DMS114 treated with DMSO at 0.1 percent for 48 hours (cell line): ENCODE results near the gene ZNF175.

Experiments
- DNase-seq: peaks from one replicate; lab custom pipeline; 2025; ENCODE audit not compliant: unreplicated experiment; lab: John Stamatoyannopoulos, UW

The ZNF175 gene

DNA sequence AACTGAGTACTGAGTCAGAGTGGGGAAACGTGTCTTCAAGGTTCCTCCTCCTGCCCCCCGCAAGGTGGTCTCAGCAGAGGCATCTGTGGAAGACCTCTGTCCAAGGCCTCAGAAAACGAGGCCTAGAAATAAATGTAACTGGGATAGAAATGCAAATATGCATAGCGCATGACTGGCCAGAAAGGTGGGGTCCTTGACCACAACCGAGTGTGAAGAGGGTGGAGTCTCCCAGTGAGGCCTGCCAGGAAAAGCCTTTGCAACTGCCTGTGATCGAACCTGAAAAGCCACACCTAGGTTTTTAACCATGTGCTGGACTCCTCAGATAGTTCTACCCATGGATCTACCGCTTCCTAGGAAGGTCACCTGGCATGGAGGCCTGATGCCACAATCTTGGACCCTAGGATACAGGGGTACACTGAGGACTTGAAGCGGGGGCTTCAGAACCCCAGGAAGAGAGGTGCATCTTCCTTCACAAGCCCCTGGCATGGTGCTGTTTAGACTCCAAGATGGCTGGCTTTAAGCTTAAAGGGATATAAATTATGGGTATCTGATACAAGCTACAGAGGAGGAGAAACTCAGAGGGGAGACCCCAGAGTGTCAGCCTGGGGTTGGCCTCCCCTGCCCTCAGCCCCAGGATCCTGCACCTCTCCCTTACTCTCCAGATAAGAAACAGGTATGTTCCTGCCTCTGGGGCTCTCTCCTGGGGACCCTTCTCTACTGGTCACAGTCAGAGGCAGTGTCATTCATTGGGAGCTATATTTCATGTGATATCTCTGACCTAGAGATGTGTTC lies 21.4 kb upstream of the ZNF175 start:
- DNase-seq, result no peak

DNA sequence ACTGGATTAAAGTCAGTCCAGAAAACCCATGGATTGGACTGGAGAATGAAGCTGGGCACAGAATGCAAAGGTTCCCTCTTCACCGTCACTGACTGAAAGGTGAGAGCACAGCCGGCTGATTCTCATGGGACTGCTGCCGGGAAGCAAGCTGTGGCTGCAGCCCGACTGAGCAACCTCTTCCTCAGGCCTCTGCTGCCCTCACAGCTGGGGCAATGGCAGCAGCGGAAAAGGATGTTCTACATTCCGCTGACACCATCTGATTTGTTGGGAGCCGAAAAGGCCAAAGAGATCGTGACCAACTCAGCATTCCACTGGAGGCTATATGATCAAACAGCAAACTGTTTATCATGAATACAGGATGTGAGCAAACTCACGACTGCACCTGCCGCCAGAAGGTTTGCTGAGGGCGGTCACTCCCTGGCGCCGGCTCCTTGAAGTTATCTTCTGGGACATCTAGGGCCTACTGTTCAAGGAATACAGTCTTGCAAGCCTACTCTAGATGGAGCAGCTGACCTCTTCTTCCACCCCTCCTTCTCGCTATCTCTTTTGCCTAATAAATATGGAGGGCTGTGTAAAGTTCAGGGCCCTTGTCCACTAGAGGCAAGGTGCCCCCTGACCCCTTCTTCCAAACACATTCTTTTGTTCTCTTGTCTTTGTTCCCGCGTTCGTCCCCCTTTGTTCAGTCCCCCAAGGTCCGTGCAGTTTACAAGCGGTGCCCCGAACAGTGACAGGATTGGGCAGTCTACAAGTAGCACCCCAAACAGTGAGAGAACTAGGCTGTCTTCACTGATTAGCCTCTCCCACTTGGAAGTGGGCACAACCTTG lies 20.0 kb upstream of the ZNF175 start:
- DNase-seq, result no peak

DNA sequence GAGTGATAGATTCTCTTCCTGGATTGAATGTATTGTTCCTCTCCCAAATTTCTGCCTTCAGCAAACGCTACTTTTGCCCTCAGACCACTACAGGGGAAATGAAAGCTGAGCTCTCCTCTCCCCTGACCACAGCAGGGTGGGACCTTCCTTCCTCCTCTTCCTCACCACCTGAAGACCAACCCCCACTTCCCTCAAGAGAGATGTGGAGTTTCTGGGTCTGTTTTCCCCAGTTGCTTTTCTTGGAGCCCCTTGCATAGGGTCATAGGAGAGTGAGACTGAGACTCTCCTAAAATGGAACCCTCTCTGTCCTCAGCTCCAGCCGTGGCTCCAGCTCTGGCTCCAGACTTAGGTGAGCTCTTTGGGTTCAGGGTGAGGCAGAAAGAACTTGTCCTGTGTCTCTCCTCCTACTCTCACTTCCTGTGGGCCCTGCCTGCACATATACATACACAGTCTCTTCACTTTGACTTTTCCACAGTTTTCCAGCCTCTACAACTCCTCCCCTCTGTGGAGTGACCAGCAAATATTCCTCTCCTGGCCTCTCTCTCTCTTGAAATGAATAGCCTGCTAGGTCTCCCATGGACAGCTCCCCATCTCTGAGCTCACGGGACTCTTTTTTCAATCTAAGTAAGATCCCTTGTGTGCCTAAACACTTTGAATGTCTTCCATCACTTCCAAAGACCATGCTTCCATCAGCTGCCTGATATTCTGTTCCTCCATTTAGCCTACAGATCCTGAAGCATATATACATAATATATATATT lies 19.2 kb upstream of the ZNF175 start:
- no peak for DNase-seq

DNA sequence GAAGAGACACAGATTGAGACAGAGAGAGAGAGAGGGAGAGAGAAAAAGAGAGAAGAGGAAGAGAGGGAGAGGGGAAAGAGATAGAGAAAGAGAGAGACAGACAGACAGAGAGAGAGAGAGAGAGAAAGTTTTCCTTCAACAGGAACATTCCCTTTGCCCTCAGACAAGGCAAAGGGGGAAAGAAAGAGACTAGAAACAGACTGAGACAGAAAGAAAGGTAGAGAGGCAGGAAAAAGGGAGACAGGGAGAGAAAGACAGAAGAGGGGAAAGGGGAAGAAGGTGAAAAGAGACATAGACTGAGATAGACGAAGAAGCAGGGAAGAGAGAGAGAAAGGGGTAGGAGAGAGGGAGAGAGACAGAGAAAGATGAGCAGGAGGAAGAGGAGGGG lies 18.5 kb upstream of the ZNF175 start:
- no peak for DNase-seq

DNA sequence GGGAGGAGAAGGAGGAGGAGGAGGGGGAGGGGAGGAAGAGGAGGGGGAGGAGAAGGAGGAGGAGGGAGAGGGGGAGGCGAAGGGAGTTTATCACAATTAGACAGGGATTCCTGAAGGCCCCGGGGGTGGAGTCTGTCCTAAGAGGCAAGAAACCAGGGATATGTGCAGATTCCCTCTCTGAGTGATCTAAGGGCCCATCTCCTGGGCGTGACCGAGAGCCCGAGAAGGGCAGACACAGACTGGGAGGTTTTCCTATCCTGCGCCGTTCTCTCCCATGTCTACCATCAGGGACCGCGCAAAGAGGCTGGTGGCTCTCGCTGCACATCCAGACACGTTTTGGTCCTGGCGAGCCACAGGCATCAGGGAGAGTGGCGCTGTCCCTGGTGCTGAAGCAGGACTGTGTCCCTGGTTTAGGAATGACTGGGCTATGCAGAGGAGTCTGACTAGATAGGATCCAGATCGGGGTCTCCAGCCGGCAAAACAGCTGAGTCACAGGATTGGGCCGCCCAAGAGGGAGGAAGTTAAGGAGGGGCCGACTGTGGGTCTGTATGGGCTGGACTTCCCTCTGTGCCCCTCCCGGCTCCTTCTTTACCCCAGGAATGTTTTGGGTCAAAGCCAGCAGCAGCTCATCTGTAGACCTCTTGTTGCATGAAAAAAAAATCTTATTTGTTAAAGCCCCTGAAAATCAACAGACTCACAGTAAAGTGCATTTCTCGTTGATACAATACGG lies 17.9 kb upstream of the ZNF175 start:
- DNase-seq, result no peak

DNA sequence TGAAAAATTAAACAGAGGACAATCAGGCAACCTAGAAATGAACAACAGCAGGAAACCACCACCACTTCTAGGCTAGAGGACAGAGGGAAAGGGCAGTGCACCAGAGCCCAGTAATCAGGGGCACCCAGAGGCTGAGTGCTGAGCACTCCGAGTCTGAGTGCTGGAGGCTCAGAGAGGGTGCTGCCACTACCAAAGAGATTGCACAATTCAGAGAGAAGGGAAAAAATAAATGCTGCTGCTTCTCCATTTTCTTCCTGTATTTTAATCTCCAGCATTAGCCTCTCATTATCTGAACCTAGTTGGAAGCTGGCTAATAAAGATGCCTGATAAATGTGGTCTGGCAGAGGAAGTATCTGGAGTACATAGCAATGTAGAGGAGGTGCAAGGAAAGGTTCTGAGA lies 11.8 kb upstream of the ZNF175 start:
- DNase-seq, result no peak

DNA sequence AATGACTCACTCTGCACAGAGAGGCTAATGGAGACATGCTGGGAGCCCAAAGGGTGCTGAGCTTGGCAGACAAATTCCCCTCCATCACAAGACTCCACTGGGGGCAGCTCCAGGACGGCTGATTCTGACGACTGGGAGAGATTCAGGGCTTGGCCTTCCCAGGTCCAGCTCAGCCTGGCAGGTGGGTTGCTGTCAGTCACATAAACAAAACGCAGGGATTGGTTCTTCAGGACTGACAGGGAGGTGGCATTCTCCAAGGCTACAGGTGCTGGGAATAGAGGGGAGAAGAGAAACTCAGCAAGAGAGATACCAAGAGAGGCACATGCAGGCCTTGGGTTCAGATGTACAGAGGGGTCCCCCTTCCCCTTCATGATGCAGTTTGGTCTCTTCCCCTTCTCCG lies 10.7 kb upstream of the ZNF175 start:
- DNase-seq, result no peak

DNA sequence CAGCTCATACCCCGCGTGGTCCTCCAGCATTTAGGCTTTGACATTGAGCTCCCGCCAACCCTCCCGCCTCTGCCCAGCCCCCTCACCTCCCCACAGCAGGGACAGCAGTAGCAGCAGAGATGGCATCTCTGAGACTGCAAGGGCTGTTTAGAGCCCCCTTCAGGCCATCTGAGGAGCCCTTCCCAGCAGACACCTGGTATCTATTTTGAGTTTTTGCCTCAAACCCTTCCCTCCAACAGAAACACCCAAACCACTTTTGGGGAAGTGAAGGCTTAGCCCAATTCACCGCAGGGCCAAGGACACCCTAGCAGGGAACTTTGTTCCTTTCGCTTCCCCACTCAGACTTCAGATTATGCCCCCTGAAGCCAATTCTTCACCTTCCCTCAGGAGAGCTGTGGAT lies 6.3 kb upstream of the ZNF175 start:
- no peak for DNase-seq

DNA sequence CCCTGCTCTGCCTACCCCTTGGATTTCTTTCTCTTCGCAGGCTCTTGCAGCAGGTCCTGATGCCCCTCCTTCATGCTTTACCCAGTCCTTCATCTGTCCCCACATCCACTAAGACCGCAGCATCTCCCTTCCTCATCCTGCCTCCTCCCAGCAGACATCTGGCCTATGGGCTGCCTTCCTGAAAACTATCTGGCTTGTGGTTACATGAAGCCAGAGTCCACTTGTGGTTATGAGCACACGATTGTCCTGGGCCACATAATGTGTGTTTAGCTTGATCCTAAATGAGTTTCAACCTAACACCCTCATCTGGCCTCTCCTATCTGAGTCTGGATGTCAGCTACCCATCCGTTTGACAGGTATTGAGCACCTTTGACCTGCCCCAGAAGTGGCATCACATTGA lies 5.5 kb upstream of the ZNF175 start:
- DNase-seq, result no peak

DNA sequence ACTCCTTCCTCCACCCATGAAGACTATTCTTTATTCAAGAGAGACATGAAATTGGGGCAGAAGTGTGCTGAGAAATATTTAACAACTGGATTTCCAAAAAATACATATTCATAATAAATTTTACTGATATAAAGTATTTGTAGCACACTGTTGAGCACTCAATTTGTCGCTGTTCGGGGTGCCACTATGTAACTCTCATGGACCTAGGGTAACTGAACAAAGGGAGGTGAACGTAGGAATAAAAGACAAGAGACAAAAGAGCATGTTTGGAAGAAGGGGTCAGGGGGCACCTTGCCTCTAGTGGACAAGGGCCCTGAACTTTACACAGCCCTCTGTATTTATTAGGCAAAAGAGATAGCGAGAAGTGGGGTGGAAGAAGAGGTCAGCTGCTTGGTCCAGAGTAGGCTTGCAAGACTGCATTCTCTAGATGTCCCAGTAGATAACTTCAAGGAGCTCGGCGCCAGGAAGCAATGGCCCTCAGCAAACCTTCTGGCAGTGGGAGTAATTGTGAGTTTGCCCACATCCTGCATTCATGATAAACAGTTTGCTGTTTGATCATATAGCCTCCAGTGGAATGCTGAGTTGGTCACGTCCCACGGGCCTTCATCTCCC lies 4.5 kb upstream of the ZNF175 start:
- DNase-seq, result no peak

DNA sequence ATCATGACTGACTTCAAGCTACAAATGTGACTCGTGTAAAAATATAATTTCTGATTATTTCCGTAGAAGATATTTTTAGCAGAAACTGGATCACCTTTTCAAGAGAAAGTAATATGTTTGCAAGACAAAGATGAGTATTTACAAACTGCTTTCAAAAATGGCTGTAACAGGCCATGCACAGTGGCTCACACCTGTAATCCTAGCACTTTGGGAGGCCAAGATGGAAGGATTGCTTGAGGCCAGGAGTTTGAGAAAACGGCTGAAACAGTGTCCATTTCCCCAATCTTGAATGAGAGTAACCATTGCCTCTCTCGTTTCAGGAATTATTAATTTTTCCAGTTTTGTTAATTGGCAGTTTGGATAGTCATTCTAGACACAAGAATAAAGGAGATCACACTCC lies 3.5 kb upstream of the ZNF175 start:
- no peak for DNase-seq

DNA sequence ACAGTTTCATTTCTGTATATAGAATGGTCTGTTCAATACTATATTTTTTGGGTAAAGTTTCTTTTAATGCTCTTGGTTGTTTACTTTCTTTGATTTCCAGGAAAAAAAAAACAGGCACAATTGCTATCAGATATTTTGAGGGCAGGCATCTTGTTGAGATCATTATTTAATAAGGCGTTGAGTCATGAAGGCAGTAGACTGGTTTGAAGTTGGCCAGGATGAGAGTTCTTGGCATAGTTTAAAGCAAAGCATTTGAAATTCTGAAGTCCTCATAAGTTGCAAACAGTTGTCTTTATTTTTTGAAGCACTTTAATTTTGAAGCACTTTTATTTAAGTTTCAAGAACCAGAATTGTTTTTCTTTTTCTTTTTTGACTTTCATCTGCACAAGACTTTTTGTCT lies 2.6 kb upstream of the ZNF175 start:
- no peak for DNase-seq

DNA sequence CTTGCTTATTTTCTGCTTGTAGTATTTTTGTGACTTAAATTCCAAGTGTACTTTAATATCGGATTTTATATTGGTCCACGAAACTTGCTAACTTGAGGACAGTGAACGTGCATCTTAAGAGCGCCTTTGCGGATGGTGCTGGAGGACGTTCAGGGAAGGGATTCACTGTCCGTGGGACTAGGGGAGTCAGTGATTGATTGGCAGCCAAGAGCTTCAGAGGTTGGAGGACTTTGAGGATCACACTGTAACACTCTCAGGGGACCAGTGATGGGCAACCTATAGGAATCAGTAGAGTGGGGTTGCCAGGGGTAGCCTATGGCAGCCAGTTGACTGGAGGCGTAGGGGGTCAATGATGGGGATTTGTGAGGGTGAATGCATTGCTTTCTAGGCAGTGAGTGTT lies 516 bp downstream of the ZNF175 start:
- no peak for DNase-seq

DNA sequence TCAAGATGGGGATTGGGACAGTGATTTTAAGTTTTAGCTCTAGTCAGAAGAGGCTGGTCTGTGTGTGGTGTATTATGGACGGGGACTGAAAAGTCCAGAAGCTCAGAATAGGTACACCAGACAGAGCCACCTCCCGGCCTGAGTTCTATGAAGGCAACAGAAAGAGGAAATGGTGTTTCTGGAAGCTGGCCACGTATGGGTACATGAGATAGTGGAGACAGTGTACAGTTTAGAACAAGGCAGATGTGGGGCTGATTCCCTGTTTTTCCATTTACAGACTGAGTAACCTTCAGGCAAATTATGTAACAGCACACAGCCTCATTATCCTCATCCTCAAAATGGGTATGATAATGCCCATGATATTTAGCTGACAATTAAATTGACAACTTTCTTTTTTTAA lies 1.3 kb downstream of the ZNF175 start:
- no peak for DNase-seq

DNA sequence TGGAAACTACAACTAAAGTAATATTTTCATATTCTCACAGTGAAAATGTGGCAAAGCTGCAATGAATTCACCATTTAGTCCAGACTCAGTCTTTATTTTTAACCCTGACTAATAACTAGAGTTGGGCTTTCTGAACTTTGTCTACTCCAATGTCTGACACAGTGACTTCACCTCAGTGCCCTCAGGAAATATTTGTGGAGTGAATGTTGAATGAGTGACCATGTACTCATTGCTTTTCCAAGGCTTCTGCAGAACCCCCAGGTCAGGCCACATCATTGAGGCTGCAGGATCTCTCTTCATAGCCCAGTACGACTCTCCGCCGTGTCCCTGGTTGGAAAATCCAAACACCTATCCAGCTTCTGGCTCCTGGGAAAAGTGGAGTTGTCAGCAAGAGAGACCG lies 1.8 kb downstream of the ZNF175 start:
- DNase-seq, result no peak

DNA sequence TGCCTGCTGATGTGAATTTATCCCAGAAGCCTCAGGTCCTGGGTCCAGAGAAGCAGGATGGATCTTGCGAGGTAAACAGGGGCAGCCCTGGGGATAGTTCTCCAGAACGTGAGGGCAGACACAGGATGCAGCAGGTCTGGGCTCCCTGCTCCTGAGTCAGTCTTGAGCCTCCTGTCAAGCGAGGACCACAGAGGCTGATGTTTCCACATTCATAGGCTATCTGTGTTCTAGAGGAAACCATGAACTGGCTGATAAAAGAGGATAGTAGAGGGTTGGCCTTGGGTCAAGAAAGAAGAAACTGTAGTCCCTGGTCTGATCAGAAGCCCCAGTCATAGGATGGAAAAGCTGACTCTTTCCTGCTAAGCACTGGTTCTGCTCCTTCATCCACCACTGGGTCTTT lies 2.2 kb downstream of the ZNF175 start:
- no peak for DNase-seq

DNA sequence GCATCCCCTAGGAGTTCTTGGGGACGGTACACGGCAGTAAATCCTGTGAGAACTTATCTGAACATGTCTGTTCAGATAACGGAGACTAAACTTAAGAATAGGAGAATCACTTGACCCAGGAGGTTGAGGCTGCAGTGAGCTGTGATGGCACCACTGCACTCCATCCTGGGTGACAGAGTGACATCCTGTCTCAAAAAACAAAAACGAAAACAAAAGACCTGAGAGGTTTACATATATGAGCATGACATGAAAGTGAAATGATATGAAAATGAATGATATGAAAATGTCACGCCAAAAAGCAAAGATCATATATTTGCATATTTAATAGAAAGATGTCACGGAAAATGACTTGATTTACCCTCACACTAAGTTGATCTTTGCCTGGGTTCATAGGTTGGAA lies 5.8 kb downstream of the ZNF175 start:
- no peak for DNase-seq

DNA sequence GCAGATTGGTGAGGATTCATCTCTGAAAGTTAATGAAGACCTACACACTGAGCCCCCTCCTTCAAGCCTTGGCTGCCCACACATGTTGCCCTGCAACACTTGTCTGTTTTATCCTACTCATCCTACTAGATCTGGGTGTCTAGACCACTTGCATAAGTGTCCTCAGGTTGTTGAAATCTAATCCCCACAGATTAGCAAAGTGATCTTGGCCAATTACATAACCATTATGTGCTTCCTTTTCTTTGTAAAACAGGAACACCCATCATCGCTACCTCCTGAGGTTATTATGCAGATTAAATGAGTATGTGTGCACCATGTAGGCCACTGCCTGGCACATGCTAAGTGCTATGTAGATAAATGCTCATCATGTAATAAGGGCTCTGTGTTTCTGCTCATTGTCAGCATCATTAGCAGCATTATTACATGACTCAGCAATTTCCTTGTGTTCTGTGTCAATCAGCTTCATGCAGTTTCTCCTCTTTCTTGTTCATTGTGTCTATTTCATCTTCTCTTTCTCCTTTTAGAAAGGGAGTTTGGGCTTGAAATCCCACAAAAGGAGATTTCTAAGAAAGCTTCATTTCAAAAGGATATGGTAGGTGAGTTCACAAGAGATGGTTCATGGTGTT lies 15.1 kb downstream of the ZNF175 start:
- no peak for DNase-seq

DNA sequence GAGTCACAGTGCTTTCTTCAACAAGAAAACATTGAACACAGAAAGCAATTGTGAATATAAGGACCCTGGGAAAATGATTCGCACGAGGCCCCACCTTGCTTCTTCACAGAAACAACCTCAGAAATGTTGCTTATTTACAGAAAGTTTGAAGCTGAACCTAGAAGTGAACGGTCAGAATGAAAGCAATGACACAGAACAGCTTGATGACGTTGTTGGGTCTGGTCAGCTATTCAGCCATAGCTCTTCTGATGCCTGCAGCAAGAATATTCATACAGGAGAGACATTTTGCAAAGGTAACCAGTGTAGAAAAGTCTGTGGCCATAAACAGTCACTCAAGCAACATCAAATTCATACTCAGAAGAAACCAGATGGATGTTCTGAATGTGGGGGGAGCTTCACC lies 15.7 kb downstream of the ZNF175 start:
- DNase-seq, result no peak
